Measurements from ENCODE around the gene PAPSS1.

DNA sequence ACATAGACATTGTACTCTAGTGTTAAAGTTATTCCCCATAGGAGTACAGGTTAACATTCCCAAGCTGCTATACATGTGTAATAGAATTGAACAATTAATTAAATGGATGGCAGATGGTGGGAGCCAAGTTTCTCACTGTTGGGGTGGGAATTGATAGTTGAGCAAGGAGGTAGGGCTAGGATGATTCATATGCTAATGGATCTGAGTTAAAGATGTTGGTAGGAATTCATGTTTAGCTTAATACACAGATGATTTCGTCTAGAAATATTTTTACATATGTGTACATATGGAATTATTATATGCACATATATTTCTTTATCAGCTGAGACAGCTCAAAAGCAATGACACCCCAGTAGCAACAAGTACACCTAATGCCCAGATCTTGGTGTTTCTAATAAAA lies 26.1 kb upstream of the PAPSS1 start:
- TF ChIP-seq, protein P1, sequence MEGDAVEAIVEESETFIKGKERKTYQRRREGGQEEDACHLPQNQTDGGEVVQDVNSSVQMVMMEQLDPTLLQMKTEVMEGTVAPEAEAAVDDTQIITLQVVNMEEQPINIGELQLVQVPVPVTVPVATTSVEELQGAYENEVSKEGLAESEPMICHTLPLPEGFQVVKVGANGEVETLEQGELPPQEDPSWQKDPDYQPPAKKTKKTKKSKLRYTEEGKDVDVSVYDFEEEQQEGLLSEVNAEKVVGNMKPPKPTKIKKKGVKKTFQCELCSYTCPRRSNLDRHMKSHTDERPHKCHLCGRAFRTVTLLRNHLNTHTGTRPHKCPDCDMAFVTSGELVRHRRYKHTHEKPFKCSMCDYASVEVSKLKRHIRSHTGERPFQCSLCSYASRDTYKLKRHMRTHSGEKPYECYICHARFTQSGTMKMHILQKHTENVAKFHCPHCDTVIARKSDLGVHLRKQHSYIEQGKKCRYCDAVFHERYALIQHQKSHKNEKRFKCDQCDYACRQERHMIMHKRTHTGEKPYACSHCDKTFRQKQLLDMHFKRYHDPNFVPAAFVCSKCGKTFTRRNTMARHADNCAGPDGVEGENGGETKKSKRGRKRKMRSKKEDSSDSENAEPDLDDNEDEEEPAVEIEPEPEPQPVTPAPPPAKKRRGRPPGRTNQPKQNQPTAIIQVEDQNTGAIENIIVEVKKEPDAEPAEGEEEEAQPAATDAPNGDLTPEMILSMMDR (IDR thresholded peaks at IDR 0.05 in 2 of 3, conservative IDR thresholded peaks at IDR 0.05 in 1 of 3; ENCODE audit: borderline replicate concordance in 1 of 3, insufficient read depth in 1 of 3, low read depth in 2 of 3, low read length in 2 of 3): no peak
- TF ChIP-seq FOSL1 (IDR thresholded peaks at IDR 0.05; ENCODE audit: low read depth) (no peak), SRF (IDR thresholded peaks at IDR 0.05; ENCODE audit: low read depth) (no peak), CEBPB (IDR thresholded peaks at IDR 0.05; ENCODE audit: low read depth) (no peak), POLR2A (IDR thresholded peaks at IDR 0.05; ENCODE audit: borderline replicate concordance, extremely low read depth, insufficient read depth, insufficient read length) (no peak), RAD21 (IDR thresholded peaks at IDR 0.05; ENCODE audit: low read depth) (no peak), EZH2 (IDR thresholded peaks at IDR 0.05) (no peak), SP1 (IDR thresholded peaks at IDR 0.05; ENCODE audit: low read depth) (no peak), ZFX (IDR thresholded peaks at IDR 0.05) (no peak), JUND (IDR thresholded peaks at IDR 0.05) (no peak), TCF7L2 (IDR thresholded peaks at IDR 0.05; ENCODE audit: borderline replicate concordance, extremely low read depth, insufficient read depth, insufficient read length) (no peak)

All from HCT116 (cell line).